ENCODE results near the gene SRSF5. TPM values are rescaled to one million over a fixed set of nuclear protein-coding genes. Genes with fewer than 3 reads are reported as not detected.
"Not testable (repeated sequence)": the region's sequence is repeated elsewhere in the genome, so short reads cannot be mapped to it uniquely, and the experiment has no call there.

SRSF5 gene
- total RNA-seq, 8 experiments from 2014 or later = 209 to 477 (median 389) TPM

DNA sequence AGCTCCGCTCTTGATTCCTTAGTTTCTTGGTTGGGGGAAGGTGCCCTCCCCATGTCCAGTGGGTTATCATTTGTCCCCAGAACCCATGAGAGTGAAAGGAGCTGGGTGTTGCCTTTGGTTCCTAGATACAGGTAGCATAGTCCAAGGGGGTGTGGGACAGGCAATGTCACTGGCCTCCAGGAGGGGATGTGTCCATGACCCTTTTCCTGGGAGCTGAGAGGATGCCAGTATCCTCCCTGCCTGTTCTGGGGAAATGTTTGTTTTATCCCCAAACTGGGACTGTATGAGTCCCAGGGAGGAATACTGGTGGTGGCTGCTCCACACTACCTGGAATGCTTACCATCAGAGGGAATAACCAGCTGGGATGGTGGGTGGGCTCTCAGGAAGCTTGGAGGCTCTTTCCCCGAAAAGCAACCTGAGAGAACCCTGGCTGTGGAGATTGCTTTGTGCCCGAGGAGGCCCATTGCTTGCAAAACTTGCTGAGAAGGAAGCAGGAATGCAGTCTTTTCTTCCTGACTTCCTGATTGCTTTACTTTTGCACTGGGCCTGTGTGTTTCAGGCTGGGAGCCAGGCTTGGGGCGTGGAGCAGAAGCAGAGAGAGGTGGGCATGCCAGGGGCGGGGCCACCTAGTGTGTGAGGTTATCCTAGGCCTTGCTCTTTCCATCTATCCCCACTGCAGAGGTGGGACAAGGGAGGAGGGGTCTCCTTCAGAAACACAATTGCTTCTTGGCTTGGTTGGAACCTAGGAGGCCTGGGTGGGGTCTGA, 30.8 kb downstream of the SRSF5 start:
- Histone ChIP-seq H3K27ac (no peak overlapping the region), H3K4me3 (no peak overlapping the region), H3K4me1 (replicated peaks in 1 of 2) (no peaks in the 10 kb centered on the region)
- 40 to 90% (median 67%) methylated on average over 1 to 3 of the region's 5 CpGs; no CpG with 5 or more reads in 5 of the 10 experiments for WGBS, 10 experiments
- in situ Hi-C loops (cut with MboI; ENCODE audit: low pct_unique_long_range_greater_than_20kb in 2 of 9, low sequenced_read_pairs in 9 of 9, unreplicated experiment in 9 of 9) = no loop called here
- ATAC-seq (replicated peaks in 6 of 8) = no peak

DNA sequence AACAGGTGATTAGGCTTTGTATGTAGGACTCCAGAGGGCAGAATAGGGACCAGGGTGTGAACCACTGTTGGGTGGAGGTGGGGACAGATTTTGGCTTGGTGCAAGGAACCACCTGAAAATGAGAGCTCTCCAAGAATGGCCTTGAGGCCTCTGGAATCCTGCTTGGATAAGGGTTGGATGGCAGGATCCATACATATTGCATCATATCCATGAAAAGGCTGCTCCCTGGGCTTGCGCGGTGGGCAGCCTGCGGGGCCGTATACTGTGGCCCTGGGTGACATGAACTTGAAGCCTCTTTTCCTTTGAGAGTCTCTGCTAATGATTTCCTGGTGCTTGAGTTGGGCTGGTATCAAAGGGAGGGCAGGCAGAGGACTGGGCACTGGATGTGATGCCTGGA, 31.4 kb downstream of the SRSF5 start:
- Histone ChIP-seq H3K4me1 (replicated peaks in 1 of 2) (no peaks in the 10 kb centered on the region), H3K27ac (no peak overlapping the region), H3K4me3 (no peak overlapping the region)
- in situ Hi-C loops (cut with MboI; ENCODE audit: low pct_unique_long_range_greater_than_20kb in 2 of 9, low sequenced_read_pairs in 9 of 9, unreplicated experiment in 9 of 9) = no loop called here
- 80% methylated on average over 2 of the region's 4 CpGs; no CpG with 5 or more reads in 8 of the 10 experiments for WGBS, 10 experiments
- no peak for ATAC-seq (replicated peaks in 6 of 8)

GRCh38 chr14:69803753-69804152, 36.8 kb downstream of the SRSF5 start:
- Histone ChIP-seq H3K4me3 (no peak overlapping the region), H3K4me1 (replicated peaks in 1 of 2) (no peaks in the 10 kb centered on the region), H3K27ac (no peak overlapping the region)
- ATAC-seq (replicated peaks in 6 of 8) = peak in 1 of 8 experiments; percentile 40
- in situ Hi-C loops (cut with MboI; ENCODE audit: low pct_unique_long_range_greater_than_20kb in 2 of 9, low sequenced_read_pairs in 9 of 9, unreplicated experiment in 9 of 9) = loop anchor here in 5 of 9 experiments (25.0 kb wide), 3 partner anchors 234 to 759 kb away; no protein-coding TSS in a partner anchor

- in situ Hi-C loops (cut with MboI; ENCODE audit: low pct_unique_long_range_greater_than_20kb in 2 of 9, low sequenced_read_pairs in 9 of 9, unreplicated experiment in 9 of 9) = loop anchor here in 5 of 9 experiments (25.0 kb wide), 3 partner anchors 232 to 757 kb away; no protein-coding TSS in a partner anchor
- no peak overlapping the region for H3K4me3 ChIP-seq
- no peaks in the 10 kb centered on the region for H3K4me1 ChIP-seq (replicated peaks in 1 of 2)
- H3K27ac ChIP-seq = no peak overlapping the region
- ATAC-seq (replicated peaks in 6 of 8) = no peak
- WGBS, 10 experiments = 20 to 100% (median 68%) methylated on average over 2 of the region's 2 CpGs; no CpG with 5 or more reads in 6 of the 10 experiments
These were observed 38.0 kb downstream of the SRSF5 start for GRCh38 chr14:69804902-69805301.

- Histone ChIP-seq H3K27ac (no peak overlapping the region), H3K4me1 (replicated peaks in 1 of 2) (no peaks in the 10 kb centered on the region), H3K4me3 (no peak overlapping the region)
- in situ Hi-C loops (cut with MboI; ENCODE audit: low pct_unique_long_range_greater_than_20kb in 2 of 9, low sequenced_read_pairs in 9 of 9, unreplicated experiment in 9 of 9) = loop anchor here in 5 of 9 experiments (25.0 kb wide), 3 partner anchors 230 to 755 kb away; no protein-coding TSS in a partner anchor
- no peak for ATAC-seq (replicated peaks in 6 of 8)
- 17 to 100% (median 88%) methylated on average over 1 of the region's 1 CpG; no CpG with 5 or more reads in 5 of the 10 experiments for WGBS, 10 experiments
These were observed 40.2 kb downstream of the SRSF5 start for GRCh38 chr14:69807192-69807591.

DNA sequence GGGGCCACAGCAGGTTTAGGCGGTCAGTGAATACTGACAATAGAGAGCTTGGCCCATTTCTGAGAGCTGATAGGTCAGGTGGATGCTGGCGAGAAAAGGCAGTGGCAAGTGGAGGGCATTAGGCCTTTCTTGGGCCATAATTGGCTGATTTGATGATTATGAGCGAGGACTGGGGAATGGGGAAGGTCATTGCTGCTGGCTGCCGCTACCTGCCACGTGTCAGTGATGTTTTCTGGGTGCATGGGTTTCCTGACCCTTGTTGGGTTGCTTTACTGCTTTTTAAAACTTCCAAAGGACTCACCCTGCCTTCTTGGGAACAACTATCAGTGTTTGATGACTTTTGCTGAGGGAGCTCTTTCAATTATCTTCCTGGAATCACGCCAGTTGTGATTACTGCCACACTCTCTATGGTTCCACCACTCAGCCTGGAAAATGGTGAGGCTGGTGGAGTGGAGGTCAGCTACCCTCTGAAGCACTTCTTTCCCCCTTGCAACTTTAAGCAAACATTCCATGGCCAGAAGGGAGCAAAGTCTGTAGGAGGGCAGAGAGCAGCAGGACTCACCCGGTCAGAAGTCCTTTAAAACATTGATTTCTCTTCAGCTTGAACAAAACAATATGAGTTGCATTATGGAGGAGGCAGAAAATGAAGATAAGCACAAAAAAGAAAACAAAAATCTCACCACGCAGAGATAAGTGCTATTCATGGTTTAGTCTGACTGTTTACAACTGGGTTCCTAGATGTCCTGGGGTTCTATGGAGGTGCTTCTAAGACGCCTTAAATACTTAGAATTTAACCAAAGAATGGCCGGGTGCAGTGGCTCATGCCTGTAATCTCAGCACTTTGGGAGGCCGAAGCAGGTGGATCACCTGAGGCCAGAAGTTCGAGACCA, 42.2 kb downstream of the SRSF5 start:
- Histone ChIP-seq H3K4me3 (no peak overlapping the region), H3K27ac (no peak overlapping the region), H3K4me1 (replicated peaks in 1 of 2) (no peaks in the 10 kb centered on the region)
- in situ Hi-C loops (cut with MboI; ENCODE audit: low pct_unique_long_range_greater_than_20kb in 2 of 9, low sequenced_read_pairs in 9 of 9, unreplicated experiment in 9 of 9) = loop anchor here in 5 of 9 experiments (25.0 kb wide), 3 partner anchors 228 to 753 kb away; no protein-coding TSS in a partner anchor
- WGBS, 10 experiments = 40 to 100% (median 67%) methylated on average over 2 to 9 of the region's 12 CpGs
- ATAC-seq (replicated peaks in 6 of 8) = no peak

GRCh38 chr14:69811227-69811867, 44.4 kb downstream of the SRSF5 start:
- no peak for ATAC-seq (replicated peaks in 6 of 8)
- no peak overlapping the region for H3K4me3 ChIP-seq
- in situ Hi-C loops (cut with MboI; ENCODE audit: low pct_unique_long_range_greater_than_20kb in 2 of 9, low sequenced_read_pairs in 9 of 9, unreplicated experiment in 9 of 9) = loop anchor here in 8 of 9 experiments (10.0 to 25.0 kb wide), 5 partner anchors 213 to 751 kb away; no protein-coding TSS in a partner anchor
- no peak overlapping the region for H3K27ac ChIP-seq
- no peaks in the 10 kb centered on the region for H3K4me1 ChIP-seq (replicated peaks in 1 of 2)
- WGBS, 10 experiments = 60 to 100% (median 87%) methylated on average over 1 to 10 of the region's 13 CpGs; no CpG with 5 or more reads in 3 of the 10 experiments

- no peaks in the 10 kb centered on the region for H3K4me1 ChIP-seq (replicated peaks in 1 of 2)
- 44 to 96% (median 87%) methylated on average over 2 to 9 of the region's 10 CpGs; no CpG with 5 or more reads in 2 of the 10 experiments for WGBS, 10 experiments
- H3K4me3 ChIP-seq = no peak overlapping the region
- in situ Hi-C loops (cut with MboI; ENCODE audit: low pct_unique_long_range_greater_than_20kb in 2 of 9, low sequenced_read_pairs in 9 of 9, unreplicated experiment in 9 of 9) = loop anchor here in 8 of 9 experiments (10.0 to 25.0 kb wide), 5 partner anchors 213 to 750 kb away; no protein-coding TSS in a partner anchor
- ATAC-seq (replicated peaks in 6 of 8) = no peak
- no peak overlapping the region for H3K27ac ChIP-seq
These were observed 44.9 kb downstream of the SRSF5 start for GRCh38 chr14:69811868-69812252.

DNA sequence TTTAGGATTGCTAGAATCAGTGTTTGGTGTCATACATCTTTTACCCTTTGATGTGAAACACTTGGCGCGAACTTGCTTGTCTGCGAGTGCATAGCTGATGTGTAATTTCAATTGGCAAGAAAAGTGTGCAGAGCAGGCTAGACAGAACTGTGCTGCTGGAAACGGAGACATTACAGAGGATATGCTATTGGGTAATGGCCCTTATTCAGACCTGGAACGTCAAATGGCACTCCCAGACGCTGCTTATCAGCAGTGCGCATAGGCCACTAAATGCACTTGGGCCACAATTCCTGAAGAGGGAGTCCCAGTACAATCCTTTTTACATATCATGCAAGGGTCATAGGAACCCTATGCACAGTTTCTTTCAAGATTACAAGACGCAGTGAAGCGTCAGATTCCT, 45.8 kb downstream of the SRSF5 start:
- ATAC-seq (replicated peaks in 6 of 8) = no peak
- WGBS, 10 experiments = 40 to 100% (median 79%) methylated on average over 1 to 9 of the region's 9 CpGs; no CpG with 5 or more reads in 1 of the 10 experiments
- Histone ChIP-seq H3K4me3 (no peak overlapping the region), H3K4me1 (replicated peaks in 1 of 2) (no peaks in the 10 kb centered on the region), H3K27ac (no peak overlapping the region)
- in situ Hi-C loops (cut with MboI; ENCODE audit: low pct_unique_long_range_greater_than_20kb in 2 of 9, low sequenced_read_pairs in 9 of 9, unreplicated experiment in 9 of 9) = loop anchor here in 8 of 9 experiments (10.0 to 25.0 kb wide), 5 partner anchors 212 to 750 kb away; no protein-coding TSS in a partner anchor

- 33 to 100% (median 65%) methylated on average over 2 to 6 of the region's 6 CpGs; no CpG with 5 or more reads in 2 of the 10 experiments for WGBS, 10 experiments
- H3K27ac ChIP-seq; ATAC-seq (replicated peaks in 6 of 8); H3K4me1 ChIP-seq (replicated peaks in 1 of 2); H3K4me3 ChIP-seq: not testable (repeated sequence)
- in situ Hi-C loops (cut with MboI; ENCODE audit: low pct_unique_long_range_greater_than_20kb in 2 of 9, low sequenced_read_pairs in 9 of 9, unreplicated experiment in 9 of 9) = loop anchor here in 8 of 9 experiments (10.0 to 25.0 kb wide), 5 partner anchors 211 to 749 kb away; no protein-coding TSS in a partner anchor
These were observed 46.4 kb downstream of the SRSF5 start for GRCh38 chr14:69813346-69813745.

- no peaks in the 10 kb centered on the region for H3K4me1 ChIP-seq (replicated peaks in 1 of 2)
- H3K4me3 ChIP-seq = no peak overlapping the region
- WGBS, 10 experiments = 17 to 83% (median 60%) methylated on average over 1 to 3 of the region's 3 CpGs; no CpG with 5 or more reads in 5 of the 10 experiments
- in situ Hi-C loops (cut with MboI; ENCODE audit: low pct_unique_long_range_greater_than_20kb in 2 of 9, low sequenced_read_pairs in 9 of 9, unreplicated experiment in 9 of 9) = loop anchor here in 8 of 9 experiments (10.0 to 25.0 kb wide), 5 partner anchors 210 to 748 kb away; no protein-coding TSS in a partner anchor
- H3K27ac ChIP-seq = no peak overlapping the region
- no peak for ATAC-seq (replicated peaks in 6 of 8)
These were observed 47.5 kb downstream of the SRSF5 start for GRCh38 chr14:69814397-69814796.

DNA sequence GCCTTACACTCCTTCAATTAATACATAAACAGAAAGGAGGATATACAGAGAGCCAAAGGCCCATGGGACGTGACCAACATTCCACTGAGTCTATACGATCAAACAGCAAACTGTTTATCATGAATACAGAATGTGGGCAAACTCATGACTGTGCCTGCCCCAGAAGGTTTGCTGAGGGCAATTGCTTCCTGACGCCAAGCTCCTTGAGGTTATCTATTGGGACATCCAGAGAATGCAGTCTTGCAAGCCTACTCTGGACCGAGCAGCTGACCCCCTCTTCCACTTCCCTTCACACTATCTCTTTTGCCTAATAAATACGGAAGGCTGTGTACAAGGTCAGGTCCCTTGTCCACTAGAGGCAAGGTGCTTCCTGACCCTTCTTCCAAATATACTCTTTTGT, 48.6 kb downstream of the SRSF5 start:
- in situ Hi-C loops (cut with MboI; ENCODE audit: low pct_unique_long_range_greater_than_20kb in 2 of 9, low sequenced_read_pairs in 9 of 9, unreplicated experiment in 9 of 9) = loop anchor here in 8 of 9 experiments (10.0 to 25.0 kb wide), 5 partner anchors 209 to 747 kb away; no protein-coding TSS in a partner anchor
- H3K4me1 ChIP-seq (replicated peaks in 1 of 2) = no peaks in the 10 kb centered on the region
- H3K4me3 ChIP-seq = no peak overlapping the region
- no peak for ATAC-seq (replicated peaks in 6 of 8)
- no peak overlapping the region for H3K27ac ChIP-seq
- 35 to 100% (median 76%) methylated on average over 1 to 4 of the region's 5 CpGs; no CpG with 5 or more reads in 2 of the 10 experiments for WGBS, 10 experiments
